GM21717 (cell line): Measurements from ENCODE around the gene CPM.
"Not testable (repeated sequence)": the region's sequence is repeated elsewhere in the genome, so short reads cannot be mapped to it uniquely, and the experiment has no call there.

Experiments used
- ATAC-seq: cut with Tn5 transposase; IDR thresholded peaks from one replicate; pipeline ENCODE4 v1.9.1; 2021; ENCODE audit warnings: mild to moderate bottlenecking, moderate library complexity; ENCODE audit not compliant: unreplicated experiment

Gene CPM

GRCh38 chr12:68833508-68833907 is 99.5 kb downstream of the CPM start:
- ATAC-seq: no peak

- no peak for ATAC-seq
Observed at GRCh38 chr12:68832504-68832867, 100.5 kb downstream of the CPM start.

- ATAC-seq: no peak
Observed at GRCh38 chr12:68831751-68832503, 101.0 kb downstream of the CPM start.

GRCh38 chr12:68831272-68831671 is 101.7 kb downstream of the CPM start:
- no peak for ATAC-seq

- no peak for ATAC-seq
Observed at GRCh38 chr12:68828672-68829068, 104.3 kb downstream of the CPM start.

- ATAC-seq: no peak
Observed at GRCh38 chr12:68827895-68828671, 104.9 kb downstream of the CPM start.

- no peak for ATAC-seq
Observed at GRCh38 chr12:68825569-68826217, 107.3 kb downstream of the CPM start.

GRCh38 chr12:68824597-68825250 is 108.2 kb downstream of the CPM start:
- ATAC-seq: no peak

GRCh38 chr12:68824131-68824530 is 108.8 kb downstream of the CPM start:
- ATAC-seq: no peak

GRCh38 chr12:68823696-68824095 is 109.3 kb downstream of the CPM start:
- ATAC-seq: no peak

GRCh38 chr12:68821357-68822188 is 111.4 kb downstream of the CPM start:
- ATAC-seq: no peak

- ATAC-seq: not testable (repeated sequence)
Observed at GRCh38 chr12:68819481-68819880, 113.5 kb downstream of the CPM start.

- no peak for ATAC-seq
Observed at GRCh38 chr12:68815928-68816800, 116.8 kb downstream of the CPM start.

- ATAC-seq: no peak
Observed at GRCh38 chr12:68815232-68815927, 117.6 kb downstream of the CPM start.

- ATAC-seq: no peak
Observed at GRCh38 chr12:68814490-68815231, 118.3 kb downstream of the CPM start.

- ATAC-seq: no peak
Observed at GRCh38 chr12:68813242-68813593, 119.8 kb downstream of the CPM start.

- ATAC-seq: no peak
Observed at GRCh38 chr12:68812553-68813241, 120.3 kb downstream of the CPM start.

- not testable (repeated sequence) for ATAC-seq
Observed at GRCh38 chr12:68811573-68811972, 121.4 kb downstream of the CPM start.
